NCI-H1694 (cell line): ENCODE measurements around the gene TNRC18.

ENCODE experiments used
- DNase-seq: peaks from one replicate; lab custom pipeline; 2025; lab: John Stamatoyannopoulos, UW

Gene TNRC18

GRCh38 chr7:5428478-5429252 lies 5.0 kb upstream of the TNRC18 start:
- DNase-seq = peak; percentile 88

DNA sequence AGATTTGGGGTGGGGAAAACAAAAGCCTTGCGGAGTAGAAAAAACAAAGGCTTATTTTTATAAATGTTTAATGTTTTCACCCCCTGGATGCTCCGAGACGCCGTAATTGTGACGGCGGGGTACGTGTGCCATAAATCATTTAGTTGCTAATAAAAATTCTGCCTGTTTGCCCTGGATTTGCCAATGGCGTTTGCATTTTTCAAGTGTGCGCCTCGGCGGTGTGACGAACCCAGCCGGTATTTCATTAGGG lies 2.5 kb upstream of the TNRC18 start:
- DNase-seq = no peak

- peak; percentile 92 for DNase-seq
Measured at GRCh38 chr7:5425507-5426225, 2.0 kb upstream of the TNRC18 start.

DNA sequence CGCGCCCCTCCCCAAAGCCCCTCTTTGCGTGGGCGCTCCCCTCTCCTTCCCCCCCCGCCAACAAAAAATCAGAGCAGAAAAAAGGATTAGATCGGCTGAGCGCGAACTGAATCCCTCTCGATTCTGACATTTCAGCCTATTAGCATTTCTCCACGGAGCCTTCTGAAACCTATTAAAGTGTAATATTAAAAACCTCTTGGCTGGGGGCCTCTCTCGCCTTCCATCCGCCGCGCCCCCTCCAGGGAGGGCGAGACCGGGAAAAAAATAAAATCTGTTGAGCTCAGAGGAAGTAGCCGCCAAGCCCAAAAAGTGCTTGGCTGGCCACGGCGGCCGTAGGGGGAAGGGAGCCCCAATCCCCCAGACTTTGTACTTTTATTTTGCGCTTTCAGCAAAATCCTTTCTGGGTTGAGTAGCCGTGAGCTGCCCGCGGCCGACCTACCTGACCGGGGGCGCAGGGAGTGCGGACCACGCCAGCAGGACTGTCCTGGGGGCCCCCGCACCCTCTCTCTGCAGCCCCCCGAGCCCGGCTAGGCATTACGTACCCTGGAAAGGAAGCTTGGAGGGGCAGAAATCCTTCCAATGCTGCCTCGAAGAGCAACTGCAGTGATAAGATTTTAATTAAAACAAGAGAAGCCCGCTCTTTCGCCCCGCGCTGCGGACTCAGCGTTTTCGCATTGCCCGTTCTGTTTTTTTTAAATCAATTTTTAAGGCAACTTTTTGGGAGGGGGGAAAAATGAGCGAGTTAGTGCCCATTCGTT lies 1.3 kb upstream of the TNRC18 start:
- DNase-seq = peak; percentile 34

DNA sequence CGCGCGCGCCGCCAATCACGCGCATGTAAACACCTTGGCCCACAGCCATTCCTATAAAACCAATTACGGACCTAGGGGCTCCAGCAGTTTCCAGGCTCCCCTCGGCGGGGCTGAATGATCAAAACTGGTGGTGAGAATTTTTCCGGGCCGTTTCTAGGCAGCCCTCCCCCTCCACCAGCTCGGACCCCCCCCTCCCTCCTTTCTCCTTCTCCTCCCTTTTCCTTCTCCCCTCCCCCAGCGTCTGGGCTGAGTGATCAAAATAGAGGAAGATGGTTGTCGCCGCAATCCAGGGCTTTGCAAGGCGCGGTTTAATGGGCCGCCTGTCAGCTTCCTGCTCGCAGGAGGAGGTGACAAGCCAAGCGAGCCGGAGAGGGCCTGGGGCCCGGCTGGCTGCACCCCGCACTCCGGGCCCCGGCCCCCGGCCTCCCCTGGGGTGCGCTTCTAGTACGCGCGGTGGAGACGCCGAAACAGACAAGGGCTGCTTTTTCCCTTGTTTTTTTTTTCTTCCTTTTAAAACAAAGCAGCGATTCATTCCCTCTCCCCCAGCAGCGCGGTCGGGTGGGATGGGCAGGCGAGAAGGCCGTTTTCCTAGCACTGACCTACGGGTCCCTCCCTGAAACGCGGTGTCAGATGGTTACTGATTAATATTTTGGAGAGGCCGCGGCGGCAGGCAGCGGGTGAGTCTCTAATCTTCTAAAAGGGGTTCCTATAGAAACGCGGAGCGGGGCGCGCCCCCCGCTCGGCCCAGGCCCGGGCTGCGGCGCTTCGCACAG lies 528 bp upstream of the TNRC18 start:
- peak; percentile 99 for DNase-seq

DNA sequence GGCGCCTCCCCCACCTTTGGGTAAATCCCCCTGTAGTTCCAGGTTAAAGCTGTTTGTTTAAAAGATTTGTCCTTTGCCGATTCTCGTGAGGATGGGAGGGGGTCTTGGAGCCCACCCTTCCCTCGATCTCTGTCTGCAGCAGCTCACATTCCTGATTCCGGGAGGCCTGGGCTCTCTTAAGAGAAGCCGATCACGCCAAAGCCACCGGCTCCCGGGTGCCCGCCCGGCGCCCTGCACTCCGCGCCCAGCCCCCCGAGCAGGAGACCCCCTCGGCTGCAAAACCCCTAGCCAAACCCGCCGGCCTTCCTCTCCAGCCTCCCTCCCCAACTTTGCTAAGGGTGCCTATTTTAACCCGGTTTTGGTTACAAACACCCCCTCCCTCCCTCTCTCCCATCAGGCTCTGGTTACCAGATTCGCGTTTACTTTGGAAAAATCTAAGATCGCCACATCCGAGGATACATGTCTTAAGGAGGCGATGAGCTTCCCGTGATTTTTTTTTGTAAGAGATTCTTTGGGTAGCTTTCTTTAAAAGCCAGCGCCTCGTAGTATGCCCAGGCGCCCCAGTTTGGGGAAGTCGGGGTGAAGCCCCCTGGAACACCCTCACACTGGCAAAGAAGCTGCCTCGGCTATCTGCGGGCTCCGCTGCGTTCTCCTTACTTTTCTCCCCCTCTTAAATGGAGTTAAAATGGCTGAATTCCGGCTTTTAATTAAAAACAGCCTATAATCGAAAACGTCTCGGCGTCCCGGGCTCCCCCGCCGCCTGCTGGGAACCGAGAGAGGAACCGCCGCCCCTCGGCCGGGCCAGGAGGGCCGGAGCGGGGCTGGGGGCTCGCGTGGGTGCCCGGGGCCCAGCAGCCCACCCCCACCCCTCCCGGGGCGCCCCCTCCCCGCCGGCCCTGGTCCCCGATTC lies 983 bp downstream of the TNRC18 start:
- DNase-seq = no peak

DNA sequence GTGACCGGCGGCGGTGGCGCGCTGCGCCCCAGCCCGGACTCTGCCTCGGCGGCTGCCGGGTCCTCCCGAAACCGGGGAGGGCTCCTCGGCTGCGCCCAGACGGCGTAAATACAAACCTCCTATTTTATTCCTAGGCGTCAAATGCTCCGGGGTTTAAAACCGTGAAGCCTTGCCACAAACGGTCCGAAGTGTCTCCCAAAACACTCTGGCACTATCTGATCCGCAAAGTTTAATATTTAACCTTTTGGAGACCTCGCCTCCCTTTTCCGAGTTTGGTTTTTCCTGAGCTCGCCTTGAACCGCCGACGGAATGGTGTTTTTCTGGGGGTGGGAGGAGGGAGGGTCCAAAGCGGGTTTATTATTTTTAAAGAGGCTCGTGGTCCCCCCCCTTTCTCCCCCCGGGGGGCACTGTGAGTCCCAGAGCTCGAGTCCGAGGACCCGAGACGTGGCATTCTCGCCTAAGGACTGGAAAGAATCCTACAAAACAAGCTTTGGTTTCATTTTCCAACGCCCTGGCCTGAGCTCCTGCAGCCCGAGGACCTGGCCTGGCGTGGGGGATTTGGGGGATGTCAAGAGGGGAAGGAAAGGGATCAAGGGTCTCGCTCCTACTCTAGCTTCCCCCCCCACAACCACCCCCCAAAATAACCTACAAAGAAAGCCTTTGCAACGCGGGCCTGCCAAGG lies 1.8 kb downstream of the TNRC18 start:
- no peak for DNase-seq

- DNase-seq = no peak
Measured at GRCh38 chr7:5420881-5421713, 2.5 kb downstream of the TNRC18 start.

DNA sequence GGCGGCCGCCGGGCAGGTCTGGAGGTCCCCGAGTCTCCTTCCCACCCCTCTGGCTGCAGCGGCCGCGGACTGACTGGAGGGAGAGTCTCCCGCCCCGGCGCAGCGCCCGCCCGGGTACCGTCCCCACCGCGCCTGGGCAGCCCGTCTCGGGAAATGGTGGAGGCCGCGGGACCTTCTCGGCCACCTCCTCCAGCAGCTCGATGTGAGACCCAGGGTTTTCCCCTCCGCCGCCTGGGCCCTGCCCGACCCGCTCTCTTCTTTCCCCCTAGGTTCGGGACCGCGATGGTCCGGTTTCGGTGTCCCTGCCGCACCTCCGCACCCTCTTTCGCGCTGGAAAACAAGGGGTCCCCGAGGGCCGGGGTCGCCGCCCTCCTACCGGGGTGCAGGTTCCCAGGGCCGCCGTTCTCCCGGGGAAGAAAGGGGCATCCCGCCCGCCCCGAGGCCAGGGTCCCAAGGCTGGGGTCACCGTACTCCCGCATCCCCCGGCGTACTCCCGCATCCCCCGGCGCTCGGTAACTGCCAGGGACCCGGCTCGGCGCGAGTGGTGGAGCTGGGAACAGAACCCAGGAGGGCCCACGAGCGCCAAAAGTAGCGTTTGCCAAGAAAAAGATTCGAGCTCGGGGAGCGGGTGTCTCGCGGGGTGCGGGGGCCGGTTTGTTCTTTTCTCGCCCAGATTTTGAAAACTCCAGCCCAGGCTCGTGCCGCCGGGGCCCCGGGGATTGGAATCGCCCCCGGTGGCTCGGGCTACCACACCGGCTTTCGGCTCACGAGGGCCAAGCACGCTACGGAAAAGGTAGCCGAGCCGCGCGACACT lies 3.4 kb downstream of the TNRC18 start:
- DNase-seq = no peak

- no peak for DNase-seq
Measured at GRCh38 chr7:5419539-5420066, 4.0 kb downstream of the TNRC18 start.

- DNase-seq = no peak
Measured at GRCh38 chr7:5418285-5418582, 5.4 kb downstream of the TNRC18 start.

- DNase-seq = no peak
Measured at GRCh38 chr7:5417106-5418071, 6.2 kb downstream of the TNRC18 start.

DNA sequence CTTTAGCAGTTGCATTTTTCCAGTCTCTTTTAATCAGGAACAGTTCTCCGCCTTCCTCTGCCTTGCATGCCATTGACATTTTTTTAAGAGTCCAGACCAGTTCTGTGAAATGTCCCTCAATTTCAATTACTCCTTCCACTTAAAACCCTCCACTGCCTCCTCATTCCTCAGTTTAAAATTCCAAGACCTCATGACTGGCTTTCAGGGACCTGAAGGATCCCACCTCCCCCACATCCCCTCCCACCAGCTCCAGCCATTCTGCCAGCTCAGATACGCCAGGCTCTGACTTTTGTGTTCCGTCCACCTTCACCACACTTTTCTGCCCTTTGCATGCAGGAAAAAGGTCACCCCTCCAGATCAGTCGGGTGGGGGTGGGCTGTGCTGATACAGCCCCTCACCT lies 8.7 kb downstream of the TNRC18 start:
- no peak for DNase-seq

DNA sequence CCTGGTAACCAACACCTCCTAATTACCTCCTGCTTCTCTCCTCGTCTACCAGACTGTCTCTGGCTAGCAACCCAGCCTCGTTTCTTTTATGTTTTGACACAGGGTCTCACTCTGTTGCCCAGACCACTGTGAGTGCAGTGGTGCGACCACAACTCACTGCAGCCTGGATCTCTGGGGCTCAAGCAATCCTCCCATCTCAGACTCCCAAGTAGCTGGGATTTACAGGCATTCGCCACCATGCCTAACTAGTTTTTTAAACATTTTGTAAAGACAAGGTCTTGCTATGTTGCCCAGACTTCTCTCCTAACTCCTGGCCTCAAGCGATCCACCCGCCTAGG lies 10.2 kb downstream of the TNRC18 start:
- DNase-seq = no peak

GRCh38 chr7:5408777-5409176 lies 14.9 kb downstream of the TNRC18 start:
- no peak for DNase-seq

- DNase-seq = no peak
Measured at GRCh38 chr7:5406957-5407945, 16.4 kb downstream of the TNRC18 start.

GRCh38 chr7:5404421-5404826 lies 19.2 kb downstream of the TNRC18 start:
- DNase-seq = no peak
